ENCODE data around the gene CDKAL1.
"Not testable (repeated sequence)": the region's sequence is repeated elsewhere in the genome, so short reads cannot be mapped to it uniquely, and the experiment has no call there.

Gene CDKAL1

DNA sequence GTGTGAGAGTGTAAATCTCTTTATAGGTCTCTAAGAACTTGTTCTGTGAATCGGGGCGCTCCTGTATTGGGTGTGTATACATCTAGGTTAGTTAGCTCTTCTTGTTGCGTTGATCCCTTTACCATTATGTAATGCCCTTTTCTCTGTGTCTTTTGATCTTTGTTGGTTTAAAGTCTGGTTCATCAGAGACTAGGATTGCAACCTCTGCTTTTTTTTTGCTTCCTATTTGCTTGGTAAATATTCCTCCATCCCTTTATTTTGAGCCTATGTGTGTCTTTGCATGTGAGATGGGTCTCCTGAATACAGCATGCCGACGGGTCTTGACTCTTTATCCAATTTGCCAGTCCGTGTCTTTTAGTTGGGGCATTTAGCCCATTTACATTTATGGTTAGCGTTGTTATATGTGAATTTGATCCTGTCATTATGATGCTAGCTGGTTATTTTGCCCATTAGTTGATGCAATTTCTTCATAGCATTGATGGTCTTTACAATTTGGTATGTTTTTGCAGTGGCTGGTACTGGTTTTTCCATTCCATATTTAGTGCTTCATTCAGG is 60.1 kb downstream of the CDKAL1 start:
- DNase-seq (ENCODE audit: low read depth in 2 of 2) = not testable (repeated sequence)

DNA sequence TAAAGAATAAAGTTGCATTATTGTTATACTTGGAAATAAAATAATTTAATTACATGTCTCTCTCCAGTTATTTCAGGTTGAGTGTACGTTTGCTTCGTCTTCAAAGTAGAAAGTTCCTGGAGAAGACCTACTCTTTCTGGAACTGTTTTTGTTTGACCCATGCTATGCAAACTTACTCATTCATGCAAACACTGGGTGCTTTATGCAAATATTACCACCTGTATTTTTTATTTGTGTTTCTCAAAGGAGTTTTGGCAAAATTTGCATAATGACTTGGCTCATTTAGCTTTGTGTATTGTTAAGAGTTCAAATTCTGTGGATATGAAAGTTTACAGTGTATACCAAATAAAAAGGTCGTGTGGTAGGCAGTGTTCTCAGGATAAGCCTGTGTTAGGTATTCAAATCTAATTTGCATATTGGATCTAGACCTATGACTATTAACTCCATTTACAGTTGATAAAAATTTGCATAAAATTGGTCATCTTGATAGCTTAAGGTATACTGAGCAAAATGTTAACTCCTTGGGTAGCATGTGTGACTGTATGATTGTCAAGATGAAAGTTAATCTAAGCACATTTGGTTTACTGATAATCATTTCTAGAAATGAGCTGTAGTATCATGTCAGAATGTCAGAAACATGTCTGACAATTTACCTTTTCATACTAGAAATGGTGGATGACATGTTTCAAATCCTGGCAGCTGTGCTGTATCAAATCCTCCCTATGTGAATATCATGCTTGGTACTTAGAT is 65.2 kb downstream of the CDKAL1 start:
- no peak for DNase-seq (ENCODE audit: low read depth in 2 of 2)

DNA sequence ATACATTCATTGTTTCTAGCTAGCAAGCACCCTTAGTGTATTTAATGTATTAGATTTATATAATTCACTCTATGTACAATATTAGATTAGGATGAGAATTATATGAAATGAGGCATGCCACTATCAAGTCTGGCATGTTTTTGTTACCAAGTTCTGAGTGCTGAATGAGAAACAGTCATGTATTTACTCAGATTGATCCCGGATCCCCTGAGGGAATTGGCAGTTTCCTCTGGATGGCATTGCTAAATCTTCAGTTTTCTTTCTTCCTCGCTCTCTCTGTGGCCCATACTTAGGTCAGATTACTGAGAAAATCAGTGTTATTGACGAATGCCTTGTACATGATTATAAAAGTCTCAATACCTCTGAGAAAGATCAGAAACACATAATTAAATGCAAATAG is 66.6 kb downstream of the CDKAL1 start:
- DNase-seq (ENCODE audit: low read depth in 2 of 2) = no peak

DNA sequence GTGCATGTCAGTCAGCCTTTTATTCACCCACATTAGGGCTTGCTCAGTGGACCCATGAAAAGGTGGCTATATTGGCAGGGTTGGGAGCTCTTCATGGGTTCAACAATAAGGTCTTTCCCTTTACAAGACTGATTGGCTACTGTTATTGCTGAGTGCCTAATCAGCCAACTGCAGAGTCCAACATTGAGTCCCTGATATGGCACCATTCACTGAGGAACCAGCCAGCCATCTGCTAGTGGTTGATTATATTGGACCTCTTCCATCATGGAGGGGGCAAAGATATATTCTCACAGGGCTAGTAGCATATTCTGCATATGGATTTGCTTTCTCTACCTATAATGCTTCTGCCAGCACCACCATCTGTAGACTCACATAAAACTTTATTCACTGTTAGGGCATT is 69.9 kb downstream of the CDKAL1 start:
- DNase-seq (ENCODE audit: low read depth in 2 of 2) = no peak

- DNase-seq (ENCODE audit: low read depth in 2 of 2) = no peak
Measured at GRCh38 chr6:20605061-20605460, 70.8 kb downstream of the CDKAL1 start.

- DNase-seq (ENCODE audit: low read depth in 2 of 2) = no peak
Measured at GRCh38 chr6:20605581-20605980, 71.3 kb downstream of the CDKAL1 start.

GRCh38 chr6:20606831-20607230 is 72.6 kb downstream of the CDKAL1 start:
- no peak for DNase-seq (ENCODE audit: low read depth in 2 of 2)

DNA sequence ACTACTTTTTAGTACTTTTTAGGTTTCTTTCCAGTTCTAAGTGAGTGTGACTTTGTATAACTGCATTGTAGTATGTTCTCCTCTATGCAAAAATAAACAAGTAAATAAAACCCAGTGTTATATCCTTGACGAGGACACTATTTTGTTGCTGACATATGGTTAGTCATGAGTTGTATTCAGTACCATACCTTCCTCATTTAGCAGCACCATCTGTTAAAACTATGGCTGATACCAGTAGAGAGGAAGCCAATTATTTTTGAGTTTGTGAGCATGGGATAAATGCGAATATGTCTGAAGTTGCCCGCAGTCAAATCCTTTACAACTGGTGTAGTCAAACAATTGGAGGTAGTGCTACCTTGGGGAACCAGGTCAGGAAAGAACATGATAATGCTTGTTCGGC is 74.1 kb downstream of the CDKAL1 start:
- DNase-seq (ENCODE audit: low read depth in 2 of 2) = no peak

- no peak for DNase-seq (ENCODE audit: low read depth in 2 of 2)
Measured at GRCh38 chr6:20608905-20609304, 74.6 kb downstream of the CDKAL1 start.

DNA sequence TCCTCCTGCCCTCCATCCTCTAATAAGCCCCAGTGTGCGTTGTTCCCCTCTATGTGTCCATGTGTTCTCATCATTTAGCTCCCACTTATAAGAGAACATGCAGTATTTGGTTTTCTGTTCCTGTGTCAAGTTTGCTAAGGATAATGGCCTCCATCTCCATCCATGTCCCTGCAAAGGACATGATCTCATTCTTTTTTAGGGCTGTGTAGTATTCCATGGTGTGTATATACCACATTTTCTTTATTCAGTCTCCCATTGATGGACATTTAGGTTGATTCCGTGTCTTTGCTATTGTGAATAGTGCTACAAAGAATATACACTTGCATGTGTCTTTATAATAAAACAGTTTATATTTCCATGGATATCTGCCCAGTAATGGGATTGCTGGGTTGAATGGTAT is 75.7 kb downstream of the CDKAL1 start:
- DNase-seq (ENCODE audit: low read depth in 2 of 2) = not testable (repeated sequence)

GRCh38 chr6:20610636-20611370 is 76.5 kb downstream of the CDKAL1 start:
- no peak for DNase-seq (ENCODE audit: low read depth in 2 of 2)

DNA sequence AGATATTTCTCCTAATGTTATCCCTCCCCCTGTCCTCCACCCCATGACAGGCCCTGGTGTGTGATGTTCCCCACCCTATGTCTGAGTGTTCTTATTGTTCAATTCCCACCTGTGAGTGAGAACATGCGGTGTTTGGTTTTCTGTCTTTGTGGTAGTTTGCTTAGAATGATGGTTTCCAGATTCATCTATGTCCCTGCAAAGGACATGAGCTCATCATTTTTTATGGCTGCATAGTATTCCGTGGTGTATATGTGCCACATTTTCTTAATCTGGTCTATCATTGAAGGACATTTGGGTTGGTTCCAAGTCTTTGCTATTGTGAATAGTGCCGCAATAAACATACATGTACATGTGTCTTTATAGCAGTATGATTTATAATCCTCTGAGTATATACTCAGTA is 83.3 kb downstream of the CDKAL1 start:
- not testable (repeated sequence) for DNase-seq (ENCODE audit: low read depth in 2 of 2)

DNA sequence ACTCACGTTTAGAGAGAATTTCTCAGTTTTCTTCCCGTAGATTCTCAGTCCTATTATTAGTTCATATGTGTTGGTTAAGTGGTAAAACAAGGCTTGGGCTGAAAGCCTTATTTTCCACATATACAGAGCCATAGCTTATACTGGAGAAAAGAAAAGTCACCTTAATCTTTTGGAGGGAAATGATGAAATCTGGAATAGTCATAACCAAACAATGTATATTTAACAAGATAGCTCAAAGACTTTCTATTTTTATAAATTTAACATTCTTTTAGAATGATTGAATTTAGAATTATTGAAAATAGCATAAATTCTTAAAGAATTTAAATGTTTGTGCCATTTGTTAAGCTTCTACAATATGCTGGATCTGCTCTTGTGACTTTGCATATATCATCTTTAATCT is 85.8 kb downstream of the CDKAL1 start:
- no peak for DNase-seq (ENCODE audit: low read depth in 2 of 2)

- DNase-seq (ENCODE audit: low read depth in 2 of 2) = no peak
Measured at GRCh38 chr6:20623761-20624160, 89.5 kb downstream of the CDKAL1 start.

DNA sequence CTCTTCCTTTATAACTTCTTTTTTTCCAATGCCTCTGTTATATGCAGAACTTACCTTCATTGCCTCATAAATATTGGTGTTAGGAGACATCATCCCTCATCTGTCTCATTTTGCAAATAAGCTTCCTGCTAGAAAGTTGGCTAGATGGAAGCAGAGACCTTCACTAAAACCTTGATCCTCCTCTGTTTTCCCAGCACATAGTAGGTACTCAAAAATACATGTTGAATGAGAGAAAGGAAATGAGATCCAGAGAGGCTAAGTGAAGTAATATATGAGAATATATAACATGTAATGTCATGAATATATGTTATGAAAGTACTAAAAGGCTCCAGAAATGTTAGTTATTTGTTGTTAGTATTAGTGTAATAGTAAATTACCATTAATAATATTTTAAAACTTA is 91.9 kb downstream of the CDKAL1 start:
- DNase-seq (ENCODE audit: low read depth in 2 of 2) = no peak

- no peak for DNase-seq (ENCODE audit: low read depth in 2 of 2)
Measured at GRCh38 chr6:20629509-20629908, 95.3 kb downstream of the CDKAL1 start.

DNA sequence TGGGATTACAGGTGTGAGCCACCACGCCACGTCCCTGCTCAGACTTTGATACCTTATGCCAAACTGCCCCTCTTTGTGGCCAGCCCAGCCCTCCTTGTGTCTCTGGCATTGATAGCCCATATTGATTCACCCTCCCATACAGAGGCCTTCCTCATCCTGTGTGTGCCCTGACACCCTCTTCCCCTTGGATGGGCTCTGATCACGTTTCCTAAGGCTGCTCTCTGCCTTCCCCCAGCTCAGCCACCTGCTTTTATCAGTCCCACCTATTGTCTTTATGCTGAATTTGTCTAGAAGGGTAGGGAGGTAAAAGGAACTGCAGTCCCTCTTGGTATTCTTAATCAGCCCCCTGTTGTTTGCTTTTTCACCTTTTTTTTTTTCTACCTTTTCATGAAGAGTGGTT is 95.9 kb downstream of the CDKAL1 start:
- DNase-seq (ENCODE audit: low read depth in 2 of 2) = no peak

GRCh38 chr6:20630617-20631548 is 96.6 kb downstream of the CDKAL1 start:
- DNase-seq (ENCODE audit: low read depth in 2 of 2) = no peak

DNA sequence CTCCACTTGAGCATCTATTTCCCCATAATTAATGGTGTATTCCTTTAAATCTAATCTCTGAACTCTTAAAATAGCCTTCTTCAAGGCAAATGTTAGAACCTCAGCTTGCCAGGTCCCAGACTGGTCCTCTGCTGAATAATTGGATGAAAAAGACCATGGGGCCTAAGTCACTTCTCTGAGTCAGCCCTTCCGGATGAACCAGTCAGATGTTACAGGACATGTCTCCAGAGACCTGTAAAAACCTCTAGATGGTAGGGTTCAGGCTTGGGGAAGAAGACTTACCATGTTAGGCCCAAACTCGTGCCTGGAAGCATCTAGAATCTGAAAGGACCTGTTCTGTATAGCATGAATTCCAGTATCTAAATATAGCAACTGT is 97.3 kb downstream of the CDKAL1 start:
- no peak for DNase-seq (ENCODE audit: low read depth in 2 of 2)

- no peak for DNase-seq (ENCODE audit: low read depth in 2 of 2)
Measured at GRCh38 chr6:20632696-20633095, 98.4 kb downstream of the CDKAL1 start.

GRCh38 chr6:20633566-20634340 is 99.5 kb downstream of the CDKAL1 start:
- DNase-seq (ENCODE audit: low read depth in 2 of 2) = no peak
